Calu3 (cell line): ENCODE results near the gene TEX14. TPM values are rescaled to one million over a fixed set of nuclear protein-coding genes. Genes with fewer than 3 reads are reported as not detected.

Source experiments
- BruUV-seq: library from RNA; stranded (reverse); fragments of 400-500 nt; replicated peaks from 2 replicates; lab custom pipeline; 2021; lab: Mats Ljungman, UMichigan
- CTCF ChIA-PET: fragments of 300-600 bp; sonication (Branson Sonifier 250); formaldehyde crosslinking; loops from one replicate; lab custom pipeline; 2022; ENCODE audit warnings: antibody characterized with exemption; lab: Charles Lee
- DNase-seq: peaks from one replicate; pipeline ENCODE4 v3.0.0; 2022
- H3K27ac Mint-ChIP-seq: one replicate; pipeline ENCODE4 v1.8.0; 2022; ENCODE audit warnings: mixed read lengths; ENCODE audit not compliant: unreplicated experiment
- H3K27me3 Mint-ChIP-seq: one replicate; pipeline ENCODE4 v1.8.0; 2022; ENCODE audit warnings: mixed read lengths; ENCODE audit not compliant: unreplicated experiment
- H3K36me3 Mint-ChIP-seq: one replicate; pipeline ENCODE4 v1.8.0; 2022; ENCODE audit warnings: mild to moderate bottlenecking, moderate library complexity, mixed read lengths; ENCODE audit not compliant: insufficient read depth, unreplicated experiment
- H3K4me1 Mint-ChIP-seq: one replicate; pipeline ENCODE4 v1.8.0; 2022; ENCODE audit warnings: mild to moderate bottlenecking, low read depth, mixed read lengths; ENCODE audit not compliant: unreplicated experiment
- H3K4me3 Mint-ChIP-seq: one replicate; pipeline ENCODE4 v1.8.0; 2022; ENCODE audit warnings: mild to moderate bottlenecking, low read depth, moderate library complexity, mixed read lengths; ENCODE audit not compliant: unreplicated experiment
- H3K9me3 Mint-ChIP-seq: one replicate; pipeline ENCODE4 v1.8.0; 2022; ENCODE audit warnings: low read depth, mixed read lengths; ENCODE audit not compliant: unreplicated experiment
- intact Hi-C: fragments of 100-400 bp; cut with micrococcal nuclease; formaldehyde crosslinking; loops from one replicate; pipeline ENCODE4 v1.10.0; 2022; ENCODE audit not compliant: unreplicated experiment
- total RNA-seq: library from RNA; stranded (reverse); gene quantifications from 2 replicates; pipeline ENCODE4 v1.2.3, GENCODE V29; 2022
- TF ChIP-seq, protein P1 (sequence below): fragments of 200-600 bp; IDR thresholded peaks from one replicate; pipeline ENCODE4 v1.8.0; 2022; ENCODE audit warnings: antibody characterized with exemption; ENCODE audit not compliant: unreplicated experiment

The TEX14 gene
- total RNA-seq, 1 experiment from 2014 or later, result 0.07 TPM

DNA sequence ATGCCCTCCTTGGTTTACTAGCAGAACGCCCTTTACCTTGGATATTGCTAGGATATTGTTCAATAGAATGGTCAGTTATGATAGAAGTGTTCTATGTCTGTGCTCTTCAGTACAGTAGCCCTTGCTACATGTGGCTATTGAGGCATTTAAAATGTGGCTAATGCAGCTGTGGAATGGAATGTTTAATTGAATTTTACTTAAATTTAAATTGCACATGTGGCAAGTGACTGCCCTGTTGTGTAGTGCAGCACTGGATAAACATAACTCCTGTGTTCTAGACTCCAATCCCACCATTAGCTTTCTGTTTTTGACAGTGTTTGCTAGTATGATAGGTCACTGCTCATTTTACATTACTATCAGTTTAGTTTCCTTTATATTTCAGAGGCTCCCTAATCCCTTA is 30.4 kb upstream of the TEX14 start:
- TF ChIP-seq, protein P1, sequence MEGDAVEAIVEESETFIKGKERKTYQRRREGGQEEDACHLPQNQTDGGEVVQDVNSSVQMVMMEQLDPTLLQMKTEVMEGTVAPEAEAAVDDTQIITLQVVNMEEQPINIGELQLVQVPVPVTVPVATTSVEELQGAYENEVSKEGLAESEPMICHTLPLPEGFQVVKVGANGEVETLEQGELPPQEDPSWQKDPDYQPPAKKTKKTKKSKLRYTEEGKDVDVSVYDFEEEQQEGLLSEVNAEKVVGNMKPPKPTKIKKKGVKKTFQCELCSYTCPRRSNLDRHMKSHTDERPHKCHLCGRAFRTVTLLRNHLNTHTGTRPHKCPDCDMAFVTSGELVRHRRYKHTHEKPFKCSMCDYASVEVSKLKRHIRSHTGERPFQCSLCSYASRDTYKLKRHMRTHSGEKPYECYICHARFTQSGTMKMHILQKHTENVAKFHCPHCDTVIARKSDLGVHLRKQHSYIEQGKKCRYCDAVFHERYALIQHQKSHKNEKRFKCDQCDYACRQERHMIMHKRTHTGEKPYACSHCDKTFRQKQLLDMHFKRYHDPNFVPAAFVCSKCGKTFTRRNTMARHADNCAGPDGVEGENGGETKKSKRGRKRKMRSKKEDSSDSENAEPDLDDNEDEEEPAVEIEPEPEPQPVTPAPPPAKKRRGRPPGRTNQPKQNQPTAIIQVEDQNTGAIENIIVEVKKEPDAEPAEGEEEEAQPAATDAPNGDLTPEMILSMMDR, result no peak
- Mint-ChIP-seq H3K27me3 (no peaks in the 10 kb centered on the region), H3K4me3 (no peak overlapping the region), H3K36me3 (no peaks in the 10 kb centered on the region), H3K9me3 (no peaks in the 10 kb centered on the region), H3K4me1 (no peaks in the 10 kb centered on the region), H3K27ac (no peak overlapping the region)
- no peak for DNase-seq
- CTCF ChIA-PET, result no interaction called here
- intact Hi-C loops, result no loop called here
- no TSS peak for BruUV-seq

DNA sequence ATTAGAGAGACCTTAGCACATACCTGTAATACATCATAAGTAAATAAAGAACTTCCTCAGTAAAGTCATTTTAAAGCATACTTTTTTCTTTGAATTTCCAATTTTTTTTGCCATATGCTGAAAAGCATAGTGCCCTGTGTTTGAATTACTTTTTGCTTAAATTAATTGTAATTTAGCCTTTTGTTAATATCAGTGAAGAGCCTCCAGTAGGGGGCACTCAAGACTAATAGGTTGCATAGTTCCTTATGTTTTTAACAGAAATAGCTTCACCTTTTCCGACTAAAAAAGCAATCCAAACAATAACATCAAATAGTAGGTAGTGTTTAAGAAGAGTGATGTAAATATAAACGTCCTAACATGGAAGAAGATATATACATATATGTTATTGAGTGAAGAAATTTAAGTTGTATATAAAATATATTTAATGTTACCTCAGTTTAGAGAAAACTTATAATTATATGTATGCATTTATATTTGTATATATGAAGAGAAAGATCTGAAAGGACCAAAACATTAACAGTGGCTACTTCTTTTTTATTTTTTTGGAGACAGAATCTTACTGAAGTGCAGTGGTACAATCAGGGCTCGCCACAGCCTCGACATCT is 19.2 kb upstream of the TEX14 start:
- no TSS peak for BruUV-seq
- Mint-ChIP-seq H3K36me3 (peaks cover 6% of the 10 kb centered on the region), H3K4me3 (no peak overlapping the region), H3K4me1 (no peaks in the 10 kb centered on the region), H3K27me3 (no peaks in the 10 kb centered on the region), H3K27ac (no peak overlapping the region), H3K9me3 (no peaks in the 10 kb centered on the region)
- intact Hi-C loops, result loop anchor here (1.0 to 5.0 kb wide), 2 partner anchors 194 to 294 kb away; no protein-coding TSS in a partner anchor
- DNase-seq, result peak; percentile 34
- CTCF ChIA-PET, result interaction anchor here (0.5 to 1.5 kb wide), 5 partner anchors 15 to 294 kb away, joined by 3 to 8 read pairs (median 4); no protein-coding TSS in a partner anchor
- TF ChIP-seq, protein P1, result peak; percentile 52

DNA sequence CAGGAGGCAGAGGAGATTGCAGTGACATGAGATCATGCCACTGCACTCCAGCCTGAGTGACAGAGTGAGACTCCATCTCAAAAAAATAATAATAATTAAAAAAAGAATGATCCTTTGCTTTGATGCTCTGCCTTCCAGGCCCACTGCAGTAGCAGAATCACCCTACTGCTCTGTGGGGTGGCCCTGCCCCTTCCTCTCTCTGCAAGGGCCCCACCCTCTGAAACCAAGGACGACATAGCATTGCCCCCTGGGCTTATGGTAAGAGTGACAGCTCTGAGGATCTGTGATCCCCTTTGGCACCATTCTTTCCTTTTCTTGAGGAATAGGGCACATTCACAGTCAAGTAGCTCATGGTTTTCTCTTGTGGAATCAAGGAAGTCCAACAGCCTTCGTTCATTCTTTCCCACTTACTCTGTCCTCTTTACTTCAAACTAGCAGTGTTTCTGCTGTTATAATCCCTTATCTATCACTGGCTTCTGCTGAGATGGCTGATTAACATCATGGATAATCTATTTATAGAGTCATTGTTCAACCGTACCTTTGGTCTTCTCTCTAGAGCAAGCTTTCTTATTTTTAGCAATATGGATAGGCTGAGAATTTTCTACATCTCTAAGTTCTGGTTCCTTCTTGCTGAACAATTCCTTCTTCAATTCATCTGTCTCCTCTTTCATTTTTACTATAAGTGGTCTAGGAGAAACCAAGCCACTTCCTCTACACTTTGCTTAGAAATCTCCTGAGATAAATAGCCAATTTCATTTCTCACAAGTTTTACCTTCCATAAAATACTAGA is 14.7 kb upstream of the TEX14 start:
- CTCF ChIA-PET, result no interaction called here

DNA sequence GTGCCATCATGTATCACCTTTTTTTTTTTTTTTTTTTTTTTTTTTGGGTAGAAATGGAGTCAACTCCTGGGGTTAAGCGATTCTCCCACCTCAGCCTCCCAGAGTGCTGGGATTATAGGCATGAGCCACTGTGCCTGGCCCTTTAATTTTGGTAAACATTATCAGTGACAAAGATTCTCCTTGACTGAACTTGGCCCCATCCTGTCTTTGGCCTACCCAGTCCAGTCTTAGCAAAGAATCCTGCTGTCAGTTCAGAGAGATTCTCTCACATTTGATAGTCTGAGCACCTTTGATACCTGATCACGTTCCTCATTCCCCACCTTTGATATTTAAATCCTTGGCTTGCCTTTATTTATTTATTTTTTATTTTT is 12.1 kb upstream of the TEX14 start:
- intact Hi-C loops, result no loop called here

More for the DNA sequence above, 14.7 kb upstream of the TEX14 start:
- intact Hi-C loops, result no loop called here
- no TSS peak for BruUV-seq
- H3K9me3 Mint-ChIP-seq, result no peaks in the 10 kb centered on the region
- TF ChIP-seq, protein P1, result no peak
- no peak overlapping the region for H3K4me3 Mint-ChIP-seq
- no peak overlapping the region for H3K27ac Mint-ChIP-seq
- H3K4me1 Mint-ChIP-seq, result no peaks in the 10 kb centered on the region
- peaks cover 6% of the 10 kb centered on the region for H3K36me3 Mint-ChIP-seq
- no peak for DNase-seq
- H3K27me3 Mint-ChIP-seq, result no peaks in the 10 kb centered on the region

More for the DNA sequence above, 12.1 kb upstream of the TEX14 start:
- DNase-seq, result no peak
- no peaks in the 10 kb centered on the region for H3K36me3 Mint-ChIP-seq
- CTCF ChIA-PET, result interaction anchor here (0.6 kb wide), 1 partner anchor 17 kb away, joined by 5 read pairs; no protein-coding TSS in a partner anchor
- H3K4me3 Mint-ChIP-seq, result no peak overlapping the region
- TF ChIP-seq, protein P1, result no peak
- H3K9me3 Mint-ChIP-seq, result no peaks in the 10 kb centered on the region
- no peak overlapping the region for H3K27ac Mint-ChIP-seq
- no peaks in the 10 kb centered on the region for H3K4me1 Mint-ChIP-seq
- no peaks in the 10 kb centered on the region for H3K27me3 Mint-ChIP-seq
- BruUV-seq, result no TSS peak
